Germinal center (tissue), 1 donor: ENCODE data around the gene HLA-DRB1.
"Not testable (repeated sequence)": the region's sequence is repeated elsewhere in the genome, so short reads cannot be mapped to it uniquely, and the experiment has no call there.

Experiments
- DNase-seq: peaks from one replicate; pipeline ENCODE4 v3.0.0; 2012; ENCODE audit warnings: mixed read lengths, low spot score

The HLA-DRB1 gene

GRCh38 chr6:32609731-32610640, 20.3 kb upstream of the HLA-DRB1 start:
- peak; percentile 78 for DNase-seq

- DNase-seq: no peak
These were observed 19.7 kb upstream of the HLA-DRB1 start for GRCh38 chr6:32609391-32609730.

DNA sequence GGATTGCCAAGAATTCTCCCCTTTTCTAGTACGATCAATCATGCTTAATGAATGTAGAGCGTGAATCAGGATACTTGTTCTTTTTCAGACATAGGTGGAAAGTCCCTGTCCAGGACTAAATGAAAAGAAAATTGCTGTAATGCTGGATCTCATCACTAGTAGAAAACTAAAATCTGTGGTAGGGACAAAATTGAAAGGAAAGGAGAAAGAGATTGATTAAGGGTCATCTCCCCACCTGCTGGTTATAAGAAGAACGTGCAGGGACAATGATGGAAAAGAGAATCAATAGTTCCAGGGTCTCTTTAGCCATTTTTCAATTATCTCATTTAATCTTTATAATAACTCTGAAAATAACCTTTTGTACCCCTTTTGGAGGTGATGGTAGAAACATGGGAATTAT, 18.7 kb upstream of the HLA-DRB1 start:
- no peak for DNase-seq

GRCh38 chr6:32607988-32608298, 18.3 kb upstream of the HLA-DRB1 start:
- DNase-seq: no peak

- no peak for DNase-seq
These were observed 17.8 kb upstream of the HLA-DRB1 start for GRCh38 chr6:32607263-32607987.

DNA sequence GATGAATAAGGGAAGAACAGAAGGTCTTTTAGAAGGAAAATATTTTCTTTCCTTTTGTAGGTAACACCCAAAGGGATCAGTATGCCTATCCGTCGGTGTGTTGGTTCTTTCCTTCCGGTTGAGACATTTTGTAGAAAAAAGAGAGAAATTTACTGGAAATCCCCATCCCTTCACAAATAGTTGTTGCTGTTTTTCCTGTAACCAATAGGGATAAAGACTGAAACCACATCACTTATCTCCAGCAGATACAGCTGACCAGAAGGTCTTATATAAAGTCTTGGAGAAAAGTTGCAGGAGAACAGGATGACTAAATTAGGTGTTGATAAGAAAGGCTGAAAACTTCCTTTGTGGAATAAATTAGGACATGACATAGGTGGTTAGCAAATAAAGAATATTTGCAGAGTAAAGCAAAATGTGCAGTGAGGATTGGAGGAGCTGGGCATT, 14.8 kb upstream of the HLA-DRB1 start:
- peak; percentile 25 for DNase-seq

GRCh38 chr6:32603888-32604287, 14.2 kb upstream of the HLA-DRB1 start:
- DNase-seq: no peak

- no peak for DNase-seq
These were observed 13.6 kb upstream of the HLA-DRB1 start for GRCh38 chr6:32603222-32603621.

DNA sequence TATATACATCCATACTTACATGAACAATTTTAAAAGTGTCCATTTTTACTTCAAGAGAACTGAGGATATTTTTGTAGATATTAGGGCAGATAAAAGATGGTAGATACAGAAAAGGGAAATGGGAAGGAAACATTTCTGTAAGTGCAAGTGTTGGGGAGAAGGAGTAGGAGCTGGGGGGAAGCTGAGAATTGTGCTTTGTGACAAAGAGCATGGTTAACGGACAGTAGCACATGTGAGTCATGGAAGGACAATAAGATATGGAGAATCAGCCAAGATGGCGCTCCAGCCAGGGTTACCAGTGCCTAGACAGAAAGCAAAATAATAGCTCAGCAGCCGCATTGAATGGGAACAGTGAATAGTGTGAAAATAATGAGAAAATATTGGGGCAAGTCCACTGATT, 12.7 kb upstream of the HLA-DRB1 start:
- DNase-seq: no peak

DNA sequence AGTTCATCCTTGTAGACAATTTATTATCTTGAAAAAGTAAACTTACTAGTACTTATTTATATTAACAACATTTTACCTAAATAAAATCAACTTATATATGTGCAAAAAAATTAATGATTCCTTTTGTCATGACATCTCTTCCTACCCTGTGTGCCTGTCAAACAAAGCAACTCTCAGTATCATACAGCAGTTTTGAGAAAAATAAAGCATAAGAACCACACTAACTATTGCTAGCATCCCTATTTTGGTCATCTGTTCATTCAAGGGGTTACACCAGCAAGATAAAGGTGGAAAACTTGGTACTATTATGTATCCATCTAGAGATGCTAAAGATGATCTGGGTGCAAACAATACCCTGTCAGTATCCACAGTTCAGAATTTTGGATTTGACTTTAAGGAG, 7.4 kb upstream of the HLA-DRB1 start:
- DNase-seq: no peak

DNA sequence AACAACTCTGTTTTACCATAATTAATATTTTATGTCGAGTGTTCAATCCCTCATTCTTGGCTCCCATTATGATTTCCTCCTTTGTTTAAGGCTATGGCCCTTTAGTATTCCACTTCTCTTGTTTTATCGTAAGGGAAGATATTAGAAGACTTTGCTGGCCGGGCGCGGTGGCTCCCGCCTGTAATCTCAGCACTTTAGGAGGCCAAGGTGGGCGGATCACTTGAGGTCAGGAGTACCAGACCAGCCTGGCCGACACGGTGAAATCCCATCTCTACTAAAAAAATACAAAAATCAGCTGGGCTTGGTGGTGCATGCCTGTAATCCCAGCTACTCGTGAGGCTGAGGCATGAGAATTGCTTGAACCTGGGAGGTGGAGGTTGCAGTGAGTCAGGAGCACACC, 1.1 kb upstream of the HLA-DRB1 start:
- not testable (repeated sequence) for DNase-seq

DNA sequence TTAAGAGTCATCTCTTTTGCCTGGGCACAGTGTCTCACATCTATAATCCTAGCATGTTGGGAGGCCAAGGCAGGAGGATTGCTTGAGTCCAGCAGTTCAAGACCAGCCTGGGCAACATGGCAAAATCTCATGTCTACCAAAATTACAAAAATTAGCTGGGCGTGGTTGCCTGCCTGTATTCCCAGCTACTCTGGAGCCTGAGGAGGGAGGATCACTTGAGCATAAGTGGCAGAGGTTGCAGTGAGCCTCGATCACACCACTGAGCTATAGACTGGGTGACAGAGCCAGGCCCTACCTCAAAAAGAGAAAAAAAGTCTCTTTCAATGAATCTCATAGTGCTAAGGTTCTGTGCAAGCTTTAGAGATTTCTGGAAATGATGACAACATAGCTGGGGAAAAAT, 1.5 kb downstream of the HLA-DRB1 start:
- DNase-seq: no peak

DNA sequence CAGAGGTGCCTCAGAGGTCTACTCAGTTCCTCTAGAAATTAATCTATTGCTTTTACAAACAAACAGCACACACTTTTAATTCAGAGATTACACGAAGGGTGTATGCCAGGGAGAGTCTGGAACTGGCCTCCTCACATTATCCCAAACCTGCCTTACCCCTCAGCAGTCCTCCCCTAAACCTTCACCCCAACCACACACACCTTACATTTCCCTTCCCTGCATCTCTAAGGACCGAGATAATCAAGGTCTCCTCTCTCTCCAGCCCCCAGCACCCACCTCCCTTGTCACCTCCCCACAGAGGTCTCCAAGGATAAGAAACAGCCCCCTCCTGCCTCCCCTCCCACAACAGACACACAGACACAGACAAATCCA, 6.1 kb downstream of the HLA-DRB1 start:
- DNase-seq: no peak

- DNase-seq: no peak
These were observed 8.1 kb downstream of the HLA-DRB1 start for GRCh38 chr6:32581315-32582095.

DNA sequence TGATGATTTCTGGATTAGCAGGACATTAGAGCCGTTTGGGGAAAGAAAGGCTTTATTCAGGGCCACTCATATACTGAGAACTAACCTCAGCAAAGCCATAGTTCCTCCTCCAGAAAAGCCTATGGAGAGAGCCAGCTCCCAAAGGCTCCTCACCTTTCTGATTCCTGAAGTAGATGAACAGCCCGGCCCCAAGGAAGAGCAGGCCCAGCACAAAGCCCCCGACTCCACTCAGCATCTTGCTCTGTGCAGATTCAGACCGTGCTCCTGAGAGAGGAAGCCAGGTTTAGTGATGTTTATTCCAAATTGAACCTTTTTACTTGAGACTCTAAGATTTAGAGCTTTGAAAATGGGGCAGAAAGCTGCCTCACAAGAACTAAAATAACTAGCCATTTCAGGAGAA, 9.1 kb downstream of the HLA-DRB1 start:
- DNase-seq: no peak

- no peak for DNase-seq
These were observed 10.7 kb downstream of the HLA-DRB1 start for GRCh38 chr6:32578962-32579361.

DNA sequence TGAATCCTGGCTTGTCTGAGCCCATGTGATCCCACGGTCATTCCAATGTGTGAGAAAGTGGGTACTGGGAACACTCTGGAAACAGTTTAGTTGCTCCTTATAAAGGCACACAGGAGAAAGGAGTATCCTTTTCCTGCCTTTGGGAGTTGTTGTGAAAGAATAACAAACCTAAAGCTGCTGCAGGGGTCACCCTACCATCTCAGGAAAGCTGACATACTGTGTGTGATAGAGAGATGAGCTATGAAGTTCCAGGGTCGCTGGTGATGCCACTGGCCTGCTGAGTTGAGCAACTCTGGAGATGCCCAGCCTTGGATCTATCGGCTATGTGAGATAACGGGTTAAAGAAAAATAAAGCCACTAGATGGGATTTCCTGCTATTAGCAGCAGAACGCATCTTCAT, 12.2 kb downstream of the HLA-DRB1 start:
- DNase-seq: not testable (repeated sequence)

DNA sequence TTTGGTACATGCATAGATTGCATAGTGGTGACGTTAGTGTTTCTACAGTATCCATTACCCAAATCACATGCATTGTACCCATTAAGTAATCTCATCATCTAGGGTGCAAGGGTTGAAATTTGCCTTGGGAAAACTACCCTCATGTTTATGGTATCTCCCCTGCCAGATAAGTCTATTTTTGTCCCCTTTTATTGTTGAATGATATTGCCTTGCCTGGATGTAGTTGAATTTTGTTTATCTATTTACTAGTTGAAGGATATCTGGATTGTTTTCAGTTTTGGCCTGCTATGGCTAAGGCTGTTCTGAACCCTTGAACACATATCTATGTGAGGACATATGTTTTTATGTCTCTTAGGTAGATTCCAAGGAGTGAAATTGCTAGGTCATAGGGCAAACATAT, 13.4 kb downstream of the HLA-DRB1 start:
- DNase-seq: no peak

- DNase-seq: no peak
These were observed 19.2 kb downstream of the HLA-DRB1 start for GRCh38 chr6:32570363-32570905.

DNA sequence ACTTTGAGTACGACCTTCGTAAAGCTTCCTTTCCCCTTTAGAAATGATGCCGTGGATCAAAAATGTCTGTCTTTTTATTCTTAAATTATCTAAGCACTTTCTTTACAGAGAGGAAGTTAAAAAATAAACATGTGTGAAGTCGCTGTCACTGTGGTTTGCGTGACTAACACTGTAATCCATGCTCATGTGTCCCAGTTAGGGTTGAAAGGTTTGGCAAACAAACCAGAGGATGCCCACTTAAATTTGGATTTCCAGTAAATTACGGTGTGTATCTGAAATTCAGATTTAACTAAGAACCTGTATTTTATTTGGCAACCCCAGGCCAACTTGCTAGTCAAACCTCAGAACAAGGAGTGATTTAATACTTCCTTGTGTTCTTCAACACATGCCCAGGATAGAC, 21.1 kb downstream of the HLA-DRB1 start:
- DNase-seq: no peak

DNA sequence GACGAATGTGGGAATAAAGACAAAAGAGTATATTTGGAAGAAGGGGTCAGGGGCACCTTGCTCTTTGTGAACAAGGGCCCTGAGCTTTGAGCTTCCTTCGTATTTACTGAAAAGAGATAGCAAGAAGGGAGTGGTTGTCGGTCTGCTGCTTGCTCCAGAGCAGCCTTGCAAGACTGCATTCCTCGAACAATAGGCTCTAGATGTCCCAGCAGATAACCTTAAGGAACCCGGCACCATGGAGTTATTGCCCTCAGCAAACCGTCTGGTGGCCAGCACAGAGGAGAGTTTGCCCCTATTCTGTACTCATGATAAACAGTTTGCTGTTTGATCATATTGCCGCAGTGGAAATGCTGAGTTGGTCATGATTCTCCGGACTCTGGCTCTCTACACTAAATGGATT, 22.7 kb downstream of the HLA-DRB1 start:
- DNase-seq: no peak

- no peak for DNase-seq
These were observed 24.1 kb downstream of the HLA-DRB1 start for GRCh38 chr6:32565511-32565910.

GRCh38 chr6:32562940-32563339, 26.7 kb downstream of the HLA-DRB1 start:
- no peak for DNase-seq
